GM21717 (cell line): ENCODE data around the gene CNN2.

Experiments used
- ATAC-seq: cut with Tn5 transposase; IDR thresholded peaks from one replicate; pipeline ENCODE4 v1.9.1; 2021; ENCODE audit warnings: mild to moderate bottlenecking, moderate library complexity; ENCODE audit not compliant: unreplicated experiment

The CNN2 gene

GRCh38 chr19:1047696-1048147, 21.3 kb downstream of the CNN2 start:
- ATAC-seq, result no peak

DNA sequence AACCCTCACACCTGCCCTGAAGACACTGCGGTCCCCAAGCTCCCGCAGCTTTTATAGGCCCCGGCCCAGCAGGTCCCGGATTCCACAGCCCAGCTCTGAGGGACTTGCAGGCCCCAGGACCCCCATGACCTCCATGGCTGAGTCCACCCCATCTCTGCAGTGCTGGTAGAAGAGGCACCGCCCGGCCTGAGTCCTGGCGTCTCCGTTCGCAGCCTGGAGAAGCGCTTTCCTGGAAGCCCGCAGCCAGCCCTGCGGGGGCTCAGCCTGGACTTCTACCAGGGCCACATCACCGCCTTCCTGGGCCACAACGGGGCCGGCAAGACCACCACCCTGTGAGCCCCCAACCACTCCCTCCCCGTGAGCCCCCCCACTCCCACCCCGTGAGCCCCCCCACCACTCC, 22.7 kb downstream of the CNN2 start:
- no peak for ATAC-seq

GRCh38 chr19:1049800-1050199, 23.4 kb downstream of the CNN2 start:
- no peak for ATAC-seq

GRCh38 chr19:1050989-1051788, 24.8 kb downstream of the CNN2 start:
- no peak for ATAC-seq

DNA sequence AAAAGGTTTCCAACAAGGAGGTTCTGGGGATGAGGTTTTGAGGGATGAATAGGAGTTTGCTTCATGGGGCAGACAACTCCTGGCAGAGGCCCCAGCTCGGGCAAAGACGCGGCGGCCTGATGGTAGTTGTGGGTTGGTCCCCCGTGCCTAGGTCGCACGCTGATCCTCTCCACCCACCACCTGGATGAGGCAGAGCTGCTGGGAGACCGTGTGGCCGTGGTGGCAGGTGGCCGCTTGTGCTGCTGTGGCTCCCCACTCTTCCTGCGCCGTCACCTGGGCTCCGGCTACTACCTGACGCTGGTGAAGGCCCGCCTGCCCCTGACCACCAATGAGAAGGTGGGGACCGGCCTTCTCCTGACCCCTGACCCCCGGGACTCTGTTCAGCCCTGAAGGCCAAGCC, 25.4 kb downstream of the CNN2 start:
- ATAC-seq, result no peak

GRCh38 chr19:1052349-1052975, 26.1 kb downstream of the CNN2 start:
- no peak for ATAC-seq

DNA sequence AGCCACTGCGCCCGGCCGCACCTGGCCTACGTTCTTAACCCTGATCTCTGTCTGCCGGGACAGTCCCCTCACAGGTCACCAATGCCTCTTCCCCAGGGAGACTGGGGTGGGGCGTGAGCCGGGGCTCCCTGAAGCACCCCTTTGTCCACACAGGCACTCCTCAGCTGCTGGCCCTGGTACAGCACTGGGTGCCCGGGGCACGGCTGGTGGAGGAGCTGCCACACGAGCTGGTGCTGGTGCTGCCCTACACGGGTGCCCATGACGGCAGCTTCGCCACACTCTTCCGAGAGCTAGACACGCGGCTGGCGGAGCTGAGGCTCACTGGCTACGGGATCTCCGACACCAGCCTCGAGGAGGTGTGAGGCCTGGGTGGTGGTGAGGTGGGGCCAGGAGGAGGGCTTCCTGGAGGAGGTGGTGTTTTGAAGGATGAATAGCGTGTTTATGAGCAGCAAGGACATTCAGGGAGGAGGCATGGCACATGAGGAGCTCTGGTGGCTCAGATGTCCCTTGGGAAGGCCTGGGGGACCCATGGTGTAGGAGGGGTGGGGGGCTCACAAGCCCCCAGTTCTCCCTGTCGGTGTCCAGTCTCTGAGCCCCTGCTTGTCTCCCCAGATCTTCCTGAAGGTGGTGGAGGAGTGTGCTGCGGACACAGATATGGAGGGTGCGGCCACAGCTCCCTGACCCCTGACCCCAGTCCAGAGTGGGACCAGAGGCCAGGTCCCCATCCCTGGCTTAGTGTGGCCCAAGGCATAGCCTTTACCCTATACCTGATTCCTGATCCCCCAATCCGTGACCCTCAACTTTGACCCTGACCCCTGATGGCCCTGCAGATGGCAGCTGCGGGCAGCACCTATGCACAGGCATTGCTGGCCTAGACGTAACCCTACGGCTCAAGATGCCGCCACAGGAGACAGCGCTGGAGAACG, 27.0 kb downstream of the CNN2 start:
- ATAC-seq, result no peak

GRCh38 chr19:1054102-1055027, 28.0 kb downstream of the CNN2 start:
- ATAC-seq, result no peak

DNA sequence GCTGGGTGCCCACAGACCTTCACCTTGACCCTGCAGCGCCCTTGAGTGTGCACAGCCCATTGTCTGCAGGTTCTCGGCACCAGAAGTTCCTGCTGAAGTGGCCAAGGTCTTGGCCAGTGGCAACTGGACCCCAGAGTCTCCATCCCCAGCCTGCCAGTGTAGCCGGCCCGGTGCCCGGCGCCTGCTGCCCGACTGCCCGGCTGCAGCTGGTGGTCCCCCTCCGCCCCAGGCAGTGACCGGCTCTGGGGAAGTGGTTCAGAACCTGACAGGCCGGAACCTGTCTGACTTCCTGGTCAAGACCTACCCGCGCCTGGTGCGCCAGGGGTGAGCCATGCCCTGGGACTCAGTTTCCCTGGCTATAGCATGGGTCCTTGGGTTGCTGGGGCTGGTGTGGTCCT, 28.6 kb downstream of the CNN2 start:
- ATAC-seq, result no peak

GRCh38 chr19:1055886-1056620, 29.6 kb downstream of the CNN2 start:
- no peak for ATAC-seq

- ATAC-seq, result no peak
Measured at GRCh38 chr19:1057176-1057855, 30.9 kb downstream of the CNN2 start.

DNA sequence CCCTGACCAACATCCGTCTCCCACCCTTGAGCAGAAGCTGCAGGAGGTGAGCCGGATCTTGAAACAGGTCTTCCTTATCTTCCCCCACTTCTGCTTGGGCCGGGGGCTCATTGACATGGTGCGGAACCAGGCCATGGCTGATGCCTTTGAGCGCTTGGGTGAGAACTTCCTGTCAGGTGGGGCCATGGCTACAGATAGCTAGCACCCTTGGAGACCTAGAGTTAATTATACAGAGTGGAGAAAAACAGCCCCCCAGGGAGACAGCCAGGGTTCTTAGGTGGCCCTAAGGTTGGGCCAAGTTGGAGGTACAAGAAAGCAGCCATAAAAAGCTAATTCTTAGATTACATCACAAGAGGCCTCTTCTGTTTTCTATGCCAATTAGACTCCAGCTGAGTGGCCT, 31.7 kb downstream of the CNN2 start:
- no peak for ATAC-seq

- no peak for ATAC-seq
Measured at GRCh38 chr19:1060689-1061088, 34.3 kb downstream of the CNN2 start.

- no peak for ATAC-seq
Measured at GRCh38 chr19:1061987-1062386, 35.6 kb downstream of the CNN2 start.

DNA sequence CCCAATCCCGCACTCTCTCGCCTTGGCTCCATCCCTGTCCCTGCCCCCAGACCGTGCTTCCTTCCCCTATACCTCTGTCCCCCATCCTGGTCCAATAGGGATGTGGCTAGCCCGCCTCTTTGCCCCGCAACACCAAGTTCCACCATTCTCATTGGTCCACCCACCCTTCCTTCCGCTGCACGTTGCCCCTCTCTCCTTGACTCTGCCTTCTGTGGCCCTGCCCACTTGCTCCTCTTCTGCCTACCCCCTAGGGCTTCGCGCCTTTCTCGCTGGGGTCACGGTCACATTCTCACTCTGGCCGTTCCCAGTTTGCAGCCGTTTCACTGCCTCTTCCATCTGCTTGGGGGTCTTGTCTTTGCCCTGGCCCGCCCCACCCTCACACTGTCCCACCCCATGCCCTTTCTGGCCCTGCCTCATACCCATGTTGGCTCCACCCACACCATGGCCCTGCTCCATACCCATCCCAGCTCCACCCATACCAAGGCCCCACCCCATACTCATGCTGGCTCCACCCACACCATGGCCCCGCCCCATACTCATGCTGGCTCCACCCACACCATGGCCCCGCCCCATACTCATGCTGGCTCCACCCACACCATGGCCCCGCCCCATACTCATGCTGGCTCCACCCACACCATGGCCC, 36.1 kb downstream of the CNN2 start:
- no peak for ATAC-seq

DNA sequence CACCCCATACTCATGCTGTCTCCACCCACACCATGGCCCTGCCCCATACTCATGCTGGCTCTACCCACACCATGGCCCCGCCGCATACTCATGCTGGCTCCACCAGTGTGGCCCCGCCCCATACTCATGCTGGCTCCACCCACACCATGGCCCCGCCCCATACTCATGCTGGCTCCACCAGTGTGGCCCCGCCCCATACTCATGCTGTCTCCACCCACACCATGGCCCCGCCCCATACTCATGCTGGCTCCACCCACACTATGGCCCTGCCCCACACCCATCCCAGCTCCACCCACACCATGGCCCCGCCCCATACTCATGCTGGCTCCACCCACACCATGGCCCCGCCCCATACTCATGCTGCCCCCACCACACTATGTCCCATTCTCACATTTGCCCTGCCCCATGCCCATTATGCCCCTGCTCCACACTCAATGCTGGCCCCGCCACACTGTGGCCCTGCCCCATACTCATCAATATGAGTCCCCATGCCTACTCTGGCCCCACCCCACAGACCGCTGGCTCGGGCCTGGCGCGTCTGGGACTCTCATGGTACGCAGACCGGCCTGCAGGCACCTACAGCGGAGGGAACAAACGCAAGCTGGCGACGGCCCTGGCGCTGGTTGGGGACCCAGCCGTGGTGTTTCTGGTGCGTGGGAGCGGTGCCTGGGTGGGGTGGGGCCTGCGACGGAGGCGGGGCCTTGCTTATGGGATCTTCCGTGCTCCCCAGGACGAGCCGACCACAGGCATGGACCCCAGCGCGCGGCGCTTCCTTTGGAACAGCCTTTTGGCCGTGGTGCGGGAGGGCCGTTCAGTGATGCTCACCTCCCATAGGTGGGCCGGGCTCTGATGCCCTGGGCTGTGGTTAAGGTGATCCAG, 36.9 kb downstream of the CNN2 start:
- no peak for ATAC-seq

DNA sequence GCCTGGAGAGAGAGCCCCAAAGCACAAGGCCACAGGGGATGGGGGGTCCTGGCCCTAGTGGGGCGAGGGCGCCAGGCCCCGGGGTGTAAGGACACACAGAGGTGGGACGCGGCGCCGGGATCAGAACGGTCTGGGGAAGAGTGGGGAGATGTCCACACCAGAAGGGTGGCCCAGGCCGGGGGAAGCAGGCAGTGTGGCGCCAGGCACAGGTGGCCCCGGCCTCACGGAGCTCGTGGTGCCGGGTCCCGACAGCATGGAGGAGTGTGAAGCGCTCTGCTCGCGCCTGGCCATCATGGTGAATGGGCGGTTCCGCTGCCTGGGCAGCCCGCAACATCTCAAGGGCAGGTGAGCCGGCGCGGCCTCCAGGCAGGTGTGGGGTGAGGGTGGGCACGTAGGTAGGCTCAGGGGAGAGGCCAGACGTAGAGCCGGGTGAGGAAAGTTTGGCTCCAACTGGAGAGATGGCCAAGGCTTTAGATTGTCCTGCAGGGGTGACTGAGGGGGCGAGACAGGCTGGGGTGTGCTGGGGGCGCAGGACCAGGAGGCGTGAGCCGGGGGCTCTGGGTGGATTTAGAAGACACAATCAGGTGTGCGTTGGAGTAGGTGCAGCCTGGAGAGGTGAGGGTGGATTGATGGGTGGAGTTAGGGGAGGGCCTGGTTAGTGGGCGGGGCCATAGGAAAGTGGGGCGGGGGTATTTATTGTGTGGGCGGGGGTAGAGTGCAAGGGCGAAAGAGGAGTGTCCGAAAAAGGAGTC, 37.7 kb downstream of the CNN2 start:
- ATAC-seq, result no peak
